Esophagus mucosa (tissue), 1 donor: ENCODE data around the gene LMF2. TPM values are rescaled to one million over a fixed set of nuclear protein-coding genes. Genes with fewer than 3 reads are reported as not detected.
"Not testable (repeated sequence)": the region's sequence is repeated elsewhere in the genome, so short reads cannot be mapped to it uniquely, and the experiment has no call there.

Experiments used
- ATAC-seq: fragments of 200-7000 bp; cut with Tn5 transposase; one replicate; pipeline ENCODE4 v1.9.1; 2020
- total RNA-seq: library from RNA; stranded (reverse); gene quantifications from one replicate; pipeline ENCODE4 v1.2.4, GENCODE V29; 2023
- donor health status: DM: yes; HTN: yes; CAD: no.

LMF2 gene
- total RNA-seq, 1 donor from 2014 or later: 43.7 TPM

DNA sequence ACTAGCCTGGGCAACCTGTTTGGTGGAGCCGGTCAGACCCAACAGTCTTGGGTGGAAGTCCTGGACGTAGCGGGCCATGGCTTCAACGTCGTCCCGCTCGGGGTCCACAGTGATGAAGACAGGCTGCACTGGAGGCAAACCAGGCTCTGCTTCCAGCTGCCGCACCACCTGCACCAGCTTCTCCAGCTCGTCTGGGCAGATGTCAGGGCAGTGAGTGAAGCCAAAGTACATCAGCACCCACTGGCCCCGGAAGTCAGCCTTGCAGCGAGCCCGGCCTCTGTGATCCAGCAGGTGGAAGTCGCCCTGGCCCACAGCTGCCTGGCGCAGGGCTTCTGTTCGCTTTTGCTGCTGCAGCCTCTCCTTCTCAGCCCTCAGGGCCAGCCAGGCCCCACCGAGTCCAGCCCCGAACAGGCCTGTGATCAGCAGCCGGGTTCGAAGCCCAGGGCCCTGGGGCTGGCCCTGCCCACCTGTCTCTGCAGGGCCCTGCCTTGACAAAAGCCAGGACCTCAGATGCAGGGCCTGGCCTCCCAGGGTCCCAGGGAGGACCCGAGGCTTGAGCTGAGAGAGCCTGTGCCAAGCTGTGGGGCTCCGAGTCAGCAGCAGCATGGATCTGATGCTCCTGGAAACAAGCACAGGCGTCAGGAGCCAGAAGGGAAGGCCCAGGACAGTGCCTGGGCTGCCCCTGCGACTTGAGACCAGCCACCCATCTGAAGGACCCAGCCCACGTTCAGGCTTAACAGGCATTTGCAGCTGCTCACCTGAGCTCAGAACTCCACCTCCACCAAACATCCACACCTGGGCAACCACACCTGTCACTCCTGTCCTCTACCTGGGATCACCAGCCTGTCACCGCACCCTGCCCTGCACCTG lies 16.5 kb upstream of the LMF2 start:
- ATAC-seq: peak; percentile 17

DNA sequence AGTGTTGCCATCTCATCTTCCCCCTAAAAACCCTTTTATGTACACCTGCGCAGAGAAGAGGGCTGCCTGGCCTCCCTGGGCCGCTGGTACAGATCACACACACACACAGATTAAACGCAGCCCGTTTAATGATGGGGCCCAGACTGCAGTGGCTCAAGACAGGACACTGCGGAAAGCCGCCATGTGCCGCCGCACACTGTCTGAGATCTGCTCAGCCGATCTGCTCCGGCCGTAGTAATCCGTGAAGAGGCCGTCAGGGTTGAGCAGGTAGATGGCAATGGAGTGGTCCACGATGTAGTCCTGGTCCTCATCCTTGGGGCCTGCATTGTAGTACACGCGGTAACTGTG lies 15.9 kb upstream of the LMF2 start:
- no peak for ATAC-seq

DNA sequence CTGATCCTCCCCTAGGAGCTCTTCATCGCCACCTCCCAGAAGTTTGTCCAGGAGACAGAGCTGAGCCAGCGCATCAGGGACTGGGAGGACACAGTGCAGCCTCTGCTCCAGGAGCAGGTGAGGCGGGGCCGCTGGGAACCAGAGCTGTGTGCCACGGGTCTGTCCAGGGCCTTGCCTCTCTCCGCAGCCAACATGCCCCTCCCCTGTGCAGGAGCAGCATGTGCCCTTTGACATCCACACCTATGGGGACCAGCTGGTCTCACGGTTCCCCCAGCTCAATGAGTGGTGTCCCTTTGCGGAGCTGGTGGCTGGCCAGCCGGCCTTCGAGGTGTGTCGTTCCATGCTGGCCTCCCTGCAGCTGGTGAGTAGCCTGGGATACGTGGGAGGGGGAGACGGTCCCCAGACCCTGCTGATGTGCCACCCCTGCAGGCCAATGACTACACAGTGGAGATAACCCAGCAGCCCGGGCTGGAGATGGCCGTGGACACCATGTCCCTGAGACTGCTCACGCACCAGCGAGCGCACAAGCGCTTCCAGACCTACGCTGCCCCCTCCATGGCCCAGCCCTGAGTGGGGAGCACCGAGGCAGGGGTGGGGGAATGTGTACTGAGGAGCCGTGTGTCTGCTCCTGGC lies 15.4 kb upstream of the LMF2 start:
- no peak for ATAC-seq

DNA sequence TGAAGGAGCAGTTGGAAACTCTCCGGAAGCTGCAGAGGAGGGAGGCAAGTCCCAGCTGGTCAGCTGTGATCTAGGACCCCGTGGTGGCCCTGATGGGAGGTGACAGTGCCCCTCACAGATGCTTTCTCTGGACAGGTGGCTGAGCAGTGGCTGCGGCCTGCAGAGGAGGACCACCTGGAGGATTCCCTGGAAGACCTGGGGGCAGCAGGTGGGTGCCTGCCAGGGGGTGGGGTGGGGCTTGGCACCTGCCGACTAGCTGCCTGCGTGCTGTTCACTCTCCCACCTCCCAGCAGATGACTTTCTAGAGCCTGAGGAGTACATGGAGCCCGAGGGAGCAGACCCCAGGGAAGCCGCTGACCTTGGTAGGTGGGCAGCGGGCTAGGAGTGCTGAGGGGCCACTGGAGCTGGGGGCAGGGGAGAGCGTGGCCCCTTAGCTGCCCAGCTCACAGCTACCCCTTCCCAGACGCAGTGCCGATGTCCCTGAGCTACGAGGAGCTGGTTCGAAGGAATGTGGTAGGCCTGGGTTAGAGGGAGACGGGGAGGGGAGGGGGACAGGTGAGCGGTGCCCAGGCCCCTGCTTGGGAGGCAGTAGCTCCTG lies 14.8 kb upstream of the LMF2 start:
- no peak for ATAC-seq

DNA sequence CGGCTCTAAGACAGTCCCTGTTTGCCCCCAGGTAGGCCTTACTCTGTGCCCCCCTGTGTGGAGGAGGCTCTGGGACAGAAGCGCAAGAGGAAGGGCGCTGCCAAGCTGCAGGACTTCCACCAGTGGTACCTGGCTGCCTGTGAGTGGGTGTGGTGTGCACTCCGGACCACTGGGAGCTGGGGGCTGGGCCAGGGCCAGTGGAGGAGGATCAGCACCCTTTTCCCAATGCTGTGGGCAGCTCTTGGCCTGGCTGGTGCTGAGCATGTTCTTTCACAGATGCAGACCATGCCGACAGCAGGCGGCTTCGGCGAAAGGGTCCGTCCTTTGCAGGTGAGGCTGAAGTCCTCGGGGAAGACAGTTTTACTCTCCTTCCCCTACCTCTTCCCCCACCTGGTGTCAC lies 14.2 kb upstream of the LMF2 start:
- no peak for ATAC-seq

DNA sequence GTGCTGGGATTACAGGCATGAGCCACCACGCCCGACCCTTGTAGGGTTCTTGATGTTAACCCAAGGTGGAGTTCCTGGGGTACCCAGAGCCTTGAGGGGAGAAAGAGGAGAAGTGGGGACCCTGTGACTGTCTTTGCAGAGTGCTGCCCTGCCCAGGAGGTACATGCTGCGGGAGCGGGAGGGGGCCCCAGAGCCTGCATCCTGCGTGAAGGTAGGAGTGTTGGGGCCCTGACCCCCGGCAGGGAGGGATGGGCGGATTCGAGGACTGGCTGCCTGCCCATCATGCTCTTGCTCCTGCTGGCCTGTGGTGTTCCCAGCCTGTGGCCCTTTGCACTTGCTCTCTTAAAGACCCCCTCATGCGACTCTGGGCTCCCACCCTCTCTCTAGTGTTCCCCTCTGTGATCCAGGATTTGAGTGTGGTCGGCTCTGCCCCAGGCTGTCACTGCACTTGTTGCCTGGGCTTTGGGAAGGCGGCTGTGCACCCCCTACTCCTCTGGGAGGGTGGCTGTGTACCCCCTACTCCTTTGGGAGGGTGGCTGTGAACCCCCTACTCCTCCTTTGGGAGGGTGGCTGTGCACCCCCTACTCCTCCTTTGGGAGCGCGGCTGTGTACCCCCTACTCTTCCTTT lies 13.4 kb upstream of the LMF2 start:
- ATAC-seq: no peak

DNA sequence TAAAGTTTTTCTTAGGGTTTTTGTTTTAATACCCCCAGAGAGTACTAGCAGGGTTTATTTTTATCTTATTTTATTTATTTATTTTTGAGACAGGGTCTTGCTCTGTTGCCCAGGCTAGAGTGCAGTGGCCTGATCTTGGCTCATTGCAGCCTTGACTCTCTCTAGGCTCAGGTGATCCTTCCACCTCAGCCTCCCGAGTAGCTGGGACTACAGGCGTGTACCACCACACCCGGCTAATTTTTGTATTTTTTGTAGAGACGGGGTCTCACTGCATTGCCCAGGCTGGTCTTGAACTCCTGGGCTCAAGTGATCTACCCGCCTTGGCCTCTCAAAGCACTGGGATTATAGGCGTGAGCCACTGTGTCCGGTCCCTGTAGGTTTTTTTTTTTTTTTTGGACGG lies 12.7 kb upstream of the LMF2 start:
- not testable (repeated sequence) for ATAC-seq

DNA sequence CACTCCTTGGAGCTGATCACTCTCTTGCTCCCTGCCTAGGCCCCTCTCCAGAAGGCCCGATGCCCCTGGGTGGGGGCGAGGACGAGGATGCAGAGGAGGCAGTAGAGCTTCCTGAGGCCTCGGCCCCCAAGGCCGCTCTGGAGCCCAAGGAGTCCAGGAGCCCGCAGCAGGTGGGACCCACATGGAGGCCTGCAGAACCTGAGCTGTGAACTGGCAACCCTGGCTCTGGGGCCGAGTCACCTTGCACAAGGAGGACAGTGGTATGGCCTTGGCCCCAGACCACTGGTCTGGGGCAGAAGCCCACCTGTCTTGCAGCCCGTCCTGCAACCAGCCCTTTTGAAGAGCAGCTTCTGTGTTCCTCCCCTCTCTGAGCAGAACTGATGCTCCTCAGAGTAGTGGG lies 11.6 kb upstream of the LMF2 start:
- no peak for ATAC-seq

DNA sequence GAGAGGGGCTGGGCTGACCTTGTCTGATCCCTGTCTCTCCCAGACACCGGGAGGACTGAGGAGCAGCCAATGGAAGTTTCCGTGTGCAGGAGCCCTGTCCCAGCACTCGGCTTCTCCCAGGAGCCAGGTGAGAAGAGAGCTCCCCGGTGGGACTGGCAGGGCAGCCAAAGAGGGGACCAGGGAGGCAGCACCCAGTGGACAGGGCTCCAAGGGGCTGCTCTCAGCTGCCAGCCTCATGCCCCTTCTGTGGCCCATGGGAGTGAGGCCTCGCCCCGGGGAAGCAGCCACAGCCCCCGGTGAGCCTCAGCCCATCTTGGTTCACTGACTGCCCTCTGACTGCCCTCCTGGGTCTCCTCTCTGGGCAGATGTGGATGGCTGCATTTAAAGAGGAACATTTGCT lies 11.1 kb upstream of the LMF2 start:
- no peak for ATAC-seq

DNA sequence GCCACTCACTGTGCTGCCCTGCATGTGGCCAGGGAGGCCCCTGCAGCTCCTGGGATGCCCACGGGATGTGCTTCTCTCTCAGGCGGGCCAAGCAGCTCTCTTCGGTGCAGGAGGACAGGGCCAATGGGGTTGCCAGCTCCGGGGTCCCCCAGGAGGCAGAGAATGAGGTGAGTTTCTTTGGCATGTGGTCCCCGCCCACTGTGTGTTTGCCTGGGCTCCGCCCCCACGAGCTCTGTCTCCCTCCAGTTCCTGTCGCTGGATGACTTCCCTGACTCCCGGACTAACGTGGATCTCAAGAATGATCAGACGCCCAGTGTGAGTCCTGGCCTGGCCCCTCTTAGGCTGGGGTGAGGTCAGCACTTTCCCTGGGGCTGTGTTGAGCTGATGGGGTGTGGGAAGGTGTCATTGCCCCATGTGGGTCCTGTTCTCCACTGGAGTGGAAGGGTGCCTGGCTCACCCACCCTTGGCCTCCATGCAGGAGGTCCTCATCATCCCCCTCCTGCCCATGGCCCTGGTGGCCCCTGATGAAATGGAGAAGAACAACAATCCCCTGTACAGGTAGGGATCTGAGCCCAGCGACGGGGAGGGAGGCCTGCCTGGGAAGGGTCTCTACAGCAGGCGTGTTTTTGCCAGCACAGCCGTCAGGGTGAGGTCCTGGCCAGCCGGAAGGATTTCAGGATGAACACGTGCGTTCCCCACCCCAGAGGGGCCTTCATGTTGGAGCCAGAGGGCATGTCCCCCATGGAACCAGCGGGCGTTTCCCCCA lies 10.2 kb upstream of the LMF2 start:
- no peak for ATAC-seq

DNA sequence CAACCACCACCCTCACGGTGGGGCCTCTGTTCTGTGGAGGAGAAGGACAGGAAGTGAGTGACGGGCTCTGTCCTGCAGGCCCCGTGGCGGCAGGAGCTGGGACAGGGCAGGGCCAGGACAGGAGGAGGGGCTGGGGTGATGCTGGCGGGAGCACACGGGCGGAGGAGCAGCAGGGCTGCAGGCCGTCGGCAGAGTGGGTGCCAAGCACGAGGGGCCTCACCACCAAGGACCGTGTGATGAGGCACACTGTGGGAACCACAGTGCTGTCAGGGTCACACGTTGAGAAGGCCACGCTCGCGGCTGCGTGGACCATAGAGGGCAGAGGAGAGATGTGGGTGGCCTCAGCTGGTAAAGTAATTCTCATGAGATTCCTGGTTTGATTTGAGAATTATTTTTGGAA lies 9.4 kb upstream of the LMF2 start:
- no peak for ATAC-seq

DNA sequence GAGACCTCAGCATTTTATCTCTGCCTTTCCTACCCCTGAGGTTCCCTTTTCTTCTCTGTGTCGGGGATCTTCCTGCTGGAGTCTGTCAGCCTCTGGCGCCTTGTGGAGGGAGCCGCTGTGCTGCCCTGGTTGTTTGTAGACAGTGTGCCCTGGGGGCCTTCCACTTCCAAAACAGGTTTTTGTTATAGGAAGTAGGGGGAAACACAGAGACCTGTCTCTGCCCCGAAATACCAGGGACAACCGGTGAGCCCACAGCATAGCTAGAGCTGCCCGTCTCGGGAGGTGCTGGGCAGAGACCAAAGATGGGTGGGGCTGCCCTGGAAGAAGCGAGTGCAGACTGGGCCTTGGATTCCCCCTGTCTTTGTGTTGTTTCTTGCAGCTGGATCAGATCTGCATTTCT lies 8.6 kb upstream of the LMF2 start:
- ATAC-seq: peak; percentile 10

DNA sequence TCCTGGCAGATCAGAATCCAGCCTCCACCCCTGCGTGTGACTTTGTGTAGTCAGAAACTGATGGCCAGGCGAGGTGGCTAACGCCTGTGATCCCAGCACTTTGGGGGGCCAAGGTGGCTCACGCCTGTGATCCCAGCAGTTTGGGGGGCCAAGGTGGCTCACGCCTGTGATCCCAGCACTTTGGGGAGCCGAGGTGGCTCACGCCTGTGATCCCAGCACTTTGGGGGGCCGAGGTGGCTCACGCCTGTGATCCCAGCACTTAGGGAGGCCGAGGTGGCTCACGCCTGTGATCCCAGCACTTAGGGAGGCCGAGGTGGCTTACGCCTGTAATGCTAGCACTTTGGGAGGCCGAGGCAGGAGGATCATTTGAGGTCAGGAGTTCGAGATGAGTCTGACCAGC lies 5.7 kb upstream of the LMF2 start:
- no peak for ATAC-seq

DNA sequence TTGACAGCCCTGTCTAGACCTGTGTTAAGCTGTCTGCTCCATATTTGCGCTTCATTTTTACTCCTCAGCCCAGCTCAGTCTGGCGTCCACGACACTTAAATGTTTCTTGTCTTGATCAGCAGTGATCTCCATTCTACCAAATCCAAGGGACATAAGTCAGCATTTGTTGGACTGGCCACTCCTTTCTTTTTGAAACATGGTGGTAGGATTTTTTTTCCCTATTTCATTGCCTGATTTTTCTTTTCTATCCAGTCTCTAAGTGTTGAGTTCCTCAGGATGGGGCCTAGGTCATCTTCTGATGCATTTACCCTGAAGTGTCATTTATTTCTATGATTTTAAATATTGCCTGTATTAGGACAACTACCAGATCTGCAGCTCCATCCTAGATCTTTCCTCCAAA lies 1.4 kb upstream of the LMF2 start:
- ATAC-seq: no peak

DNA sequence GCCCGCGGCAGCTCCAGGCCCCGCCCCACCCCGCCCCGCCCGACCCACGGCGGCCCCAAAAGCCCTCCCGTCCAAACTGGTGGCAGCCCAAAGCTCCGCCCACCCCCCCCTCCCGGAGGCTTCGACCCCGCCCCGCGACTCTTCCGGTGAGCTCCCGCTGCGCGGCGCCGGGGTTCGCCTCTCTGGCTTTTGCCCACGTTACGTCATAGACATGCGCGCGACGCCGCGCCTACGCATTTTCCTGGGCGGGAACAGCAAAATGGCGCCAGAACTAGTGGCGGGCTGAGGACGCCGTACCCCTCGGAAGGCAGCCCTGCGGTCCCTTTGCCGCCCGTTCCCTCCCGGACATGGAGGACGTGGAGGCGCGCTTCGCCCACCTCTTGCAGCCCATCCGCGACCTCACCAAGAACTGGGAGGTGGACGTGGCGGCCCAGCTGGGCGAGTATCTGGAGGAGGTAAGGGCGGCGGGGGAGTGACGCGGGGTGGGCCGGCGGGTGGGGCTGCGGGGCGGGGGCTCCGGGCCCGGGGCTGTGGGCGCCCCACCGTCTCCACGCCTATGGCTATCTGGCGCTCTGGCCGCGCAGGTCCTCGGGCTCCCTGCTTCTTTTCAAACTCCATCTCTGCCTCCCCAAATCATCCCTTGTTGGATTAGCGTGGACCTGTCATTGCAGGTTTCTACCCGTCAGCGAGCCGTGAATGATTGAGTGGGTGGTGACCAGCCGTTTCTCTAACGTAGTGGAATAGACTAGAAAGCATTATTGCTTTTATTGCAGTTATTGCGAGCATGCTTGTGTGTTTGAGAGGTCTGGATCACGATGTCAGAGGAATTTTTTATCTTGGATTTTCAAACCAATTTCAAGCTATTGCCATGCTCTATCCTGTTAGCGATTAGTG lies 736 bp upstream of the LMF2 start, which contains the start of gene NCAPH2:
NCAPH2 (plus strand) TSS at position 234 of the 894 bp plus-strand sequence; CDS start at position 348, 114 bp downstream.
- ATAC-seq: peak; percentile 76

DNA sequence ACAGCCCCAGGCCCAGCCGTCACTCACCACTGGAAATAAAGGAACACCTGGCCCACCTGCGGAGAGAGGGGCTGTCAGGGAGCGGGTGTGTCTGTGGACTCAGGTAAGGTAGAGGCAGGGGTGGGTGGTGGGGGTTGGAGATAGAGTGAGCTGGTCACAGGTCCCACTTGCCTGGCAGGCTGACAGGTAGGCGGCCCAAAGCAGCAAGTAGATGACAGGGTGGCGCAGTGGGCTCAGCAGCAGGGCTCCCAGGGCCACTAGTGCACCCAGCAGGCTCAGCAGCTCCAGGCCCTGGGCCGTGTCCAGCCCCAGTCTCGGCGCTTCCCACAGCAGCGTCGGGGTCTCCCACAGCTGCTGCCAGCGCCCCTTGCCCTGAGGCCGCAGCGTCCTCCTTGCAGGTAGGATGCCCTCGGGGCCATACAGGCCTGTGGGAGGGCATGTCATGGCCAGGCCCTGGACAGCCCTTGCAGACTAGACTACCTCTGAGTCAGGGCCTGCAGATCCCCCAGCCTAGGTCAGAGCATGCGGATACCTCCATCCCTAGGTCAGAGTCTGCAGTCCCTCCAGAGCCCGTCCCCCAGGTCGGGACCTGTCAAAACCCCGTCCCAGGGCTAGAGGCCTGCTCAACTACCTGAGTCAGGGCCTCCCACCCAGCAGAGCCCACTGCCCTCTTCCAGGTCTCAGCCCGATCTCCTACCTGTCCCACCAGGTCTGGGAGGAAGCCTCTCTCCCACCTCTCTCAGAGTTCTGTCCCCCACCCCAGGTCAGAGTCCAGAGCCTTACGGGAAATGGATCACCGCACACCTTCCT lies 686 bp downstream of the LMF2 start:
- ATAC-seq: peak; percentile 15

DNA sequence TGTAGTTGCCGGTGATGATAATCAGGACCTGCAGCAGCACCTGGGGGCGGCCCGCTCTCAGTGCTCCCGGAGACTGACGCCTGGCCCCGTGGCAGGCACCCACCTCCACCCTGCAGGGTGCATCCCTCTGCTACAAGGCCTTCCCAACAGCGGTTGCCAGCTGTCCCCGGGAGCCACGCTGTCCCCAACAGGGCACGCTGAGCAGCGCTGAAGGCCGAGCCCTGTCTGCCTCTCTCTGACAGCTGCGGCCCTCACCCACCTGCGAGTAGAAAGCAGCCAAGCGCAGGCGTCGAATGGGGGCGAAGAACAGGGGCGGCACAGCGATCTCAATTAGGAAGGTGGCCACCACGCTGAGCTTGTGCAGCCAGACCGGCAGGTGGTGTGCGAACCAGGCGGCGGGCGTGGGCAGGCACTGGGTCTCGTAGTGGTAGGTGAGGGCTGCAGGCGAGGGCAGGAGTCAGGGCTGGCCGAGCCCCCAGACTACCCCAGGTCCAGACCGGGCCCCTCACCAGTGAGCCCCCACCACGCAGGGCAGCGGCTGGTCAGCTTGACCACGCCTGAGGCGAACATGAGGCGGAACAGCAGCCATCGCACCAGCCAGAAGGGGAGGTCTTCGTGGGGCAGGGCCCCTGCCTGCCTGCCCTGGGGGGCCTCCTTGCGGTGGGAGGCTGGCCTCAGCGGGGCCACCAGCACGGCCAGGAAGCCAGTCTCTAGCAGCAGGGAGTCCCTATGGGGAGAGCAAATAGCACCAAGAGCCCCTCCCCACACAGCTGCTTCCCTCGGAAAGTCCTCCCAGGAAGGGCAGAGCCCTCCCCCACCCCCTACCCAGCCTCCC lies 1.5 kb downstream of the LMF2 start:
- no peak for ATAC-seq

DNA sequence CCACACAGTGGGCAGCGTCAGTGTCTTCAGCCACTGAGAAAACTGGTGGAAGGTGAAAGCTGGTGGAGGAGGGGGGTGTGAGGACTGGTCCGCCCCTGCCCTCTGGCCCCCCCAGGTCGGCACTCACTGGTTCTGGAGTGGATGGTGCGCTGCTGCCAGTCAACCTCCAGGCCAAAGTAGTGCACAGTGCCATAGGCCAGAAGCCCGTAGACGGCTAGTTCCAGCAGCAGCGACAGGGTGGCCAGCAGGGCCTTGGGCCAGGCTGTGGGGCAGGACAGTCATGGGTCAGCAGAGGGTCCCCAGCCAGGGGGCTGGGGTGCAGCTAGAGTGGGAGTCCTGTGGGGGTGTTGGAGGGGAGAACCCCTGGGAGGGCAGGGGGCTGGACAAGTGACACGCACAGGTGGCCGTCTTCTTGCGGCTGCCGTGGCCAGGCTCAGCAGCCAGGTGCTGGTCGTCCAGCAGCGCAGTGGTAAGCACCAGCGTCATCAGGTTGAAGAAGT lies 2.2 kb downstream of the LMF2 start:
- ATAC-seq: no peak
